ENCODE results near the gene ZFYVE21. TPM values are rescaled to one million over a fixed set of nuclear protein-coding genes. Genes with fewer than 3 reads are reported as not detected.

ZFYVE21 gene
- polyA plus RNA-seq, 2 of the 4 experiments (the other 2 are of a cell fraction) = 28.7 to 33.0 TPM

DNA sequence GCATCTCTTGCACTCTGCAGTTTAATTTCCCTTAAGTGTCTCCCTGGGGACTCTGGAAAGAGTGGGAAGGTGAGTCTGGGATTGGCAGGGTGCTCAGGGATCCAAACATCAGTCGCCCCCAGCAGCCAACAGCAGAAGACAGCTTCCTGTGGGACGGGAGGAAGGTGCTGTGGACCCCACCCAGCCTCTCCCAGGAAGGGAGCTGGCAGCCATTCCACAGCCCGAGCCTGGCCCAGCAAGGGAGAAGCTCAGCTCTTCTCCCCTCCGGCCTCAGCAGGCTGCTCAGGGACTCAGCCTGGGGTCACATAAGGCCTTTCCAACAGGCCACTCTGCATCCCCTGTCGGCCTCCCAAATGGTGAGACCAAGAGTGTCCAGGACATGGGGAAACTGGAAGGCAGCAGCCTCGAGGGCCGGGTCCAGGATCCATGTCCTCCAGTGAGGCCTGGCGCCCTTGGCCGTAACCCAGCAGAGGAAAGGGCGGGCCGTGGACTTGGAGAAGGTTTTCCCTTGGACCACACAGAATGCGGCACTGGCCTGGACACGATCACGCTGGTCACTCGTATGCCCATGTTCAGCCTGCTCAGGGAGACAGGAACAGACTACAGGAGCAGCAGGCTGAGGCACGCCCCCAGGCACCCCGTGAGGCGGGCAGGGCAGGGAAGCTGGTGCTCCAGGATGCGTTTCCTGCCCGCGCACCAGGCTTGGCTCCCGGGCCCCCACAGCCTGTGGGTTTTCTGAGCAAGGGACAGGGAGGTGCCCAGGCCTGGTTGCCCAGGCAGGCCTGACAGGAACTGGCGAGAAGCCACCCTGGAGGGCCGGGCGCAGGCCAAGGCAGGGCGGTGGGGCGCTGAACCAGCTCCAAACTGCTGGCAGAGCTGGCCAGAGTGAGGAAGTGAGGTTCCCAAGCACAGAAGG lies 3.8 kb upstream of the ZFYVE21 start:
- Histone ChIP-seq H3K9me3 (no peaks in the 10 kb centered on the region), H3K4me3 (no peak overlapping the region), H3K4me1 (peaks cover 15% of the 10 kb centered on the region; the same call in 2 of the 3 replicates), H3K4me2 (no peak overlapping the region), H3K27ac (peak overlapping the region in 1 of 2 experiments; percentile 18; a peak in 1 of 6 replicates)
- 88% methylated on average over 26 of the region's 27 CpGs for WGBS (ENCODE audit: missing lambda C conversion rate)
- CTCF ChIA-PET = no interaction called here
- FAIRE-seq (no peak), DNase-seq (ENCODE audit: low read depth in 1 of 2, low spot score in 1 of 2) (no peak), ATAC-seq (no peak)
- POLR2A ChIA-PET = no interaction called here
- TF ChIP-seq RFX5 (IDR thresholded peaks at IDR 0.05) (no peak), POLR2A (IDR thresholded peaks at IDR 0.05; ENCODE audit: low read length) (no peak), EHMT2 (IDR thresholded peaks at IDR 0.05; ENCODE audit: low read depth) (no peak), FOSB (CRISPR knock-in tag; IDR thresholded peaks at IDR 0.05) (no peak), HOXB13 (CRISPR knock-in tag; IDR thresholded peaks at IDR 0.05; ENCODE audit: low read depth) (no peak)

DNA sequence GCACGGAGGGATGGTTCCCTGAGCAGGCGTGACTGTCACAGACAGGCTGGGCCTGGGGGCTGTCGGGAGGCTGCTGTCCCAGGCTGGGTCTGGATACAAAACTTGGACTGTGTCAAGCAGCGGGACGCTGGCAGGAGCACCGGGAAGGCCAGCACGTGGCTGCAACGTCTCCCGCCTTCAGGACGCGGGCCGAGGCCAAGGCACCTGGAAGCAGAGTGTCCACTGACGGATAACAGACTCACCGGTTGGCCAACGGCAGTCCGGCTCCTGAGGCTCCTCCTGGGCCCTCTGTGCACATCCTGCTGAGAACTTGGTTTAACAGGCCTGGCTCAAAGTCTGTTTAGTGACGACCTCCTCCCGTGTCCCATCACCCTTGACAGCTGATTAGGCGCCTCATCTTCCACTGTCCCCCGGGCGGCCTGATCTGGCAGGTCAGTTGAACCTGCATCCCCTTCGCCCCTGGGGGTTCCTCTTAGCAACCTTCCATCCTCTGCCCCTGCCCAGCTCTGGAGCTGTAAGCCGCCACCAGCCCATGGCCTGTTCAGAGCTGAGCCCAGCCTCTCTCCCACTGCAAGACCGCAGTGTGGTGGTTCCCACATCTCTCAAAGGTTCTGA lies 2.9 kb upstream of the ZFYVE21 start:
- CTCF ChIA-PET = interaction anchor here (1.0 to 2.0 kb wide), 2 partner anchors 8 to 24 kb away, joined by 3 to 5 read pairs; no protein-coding TSS in a partner anchor

DNA sequence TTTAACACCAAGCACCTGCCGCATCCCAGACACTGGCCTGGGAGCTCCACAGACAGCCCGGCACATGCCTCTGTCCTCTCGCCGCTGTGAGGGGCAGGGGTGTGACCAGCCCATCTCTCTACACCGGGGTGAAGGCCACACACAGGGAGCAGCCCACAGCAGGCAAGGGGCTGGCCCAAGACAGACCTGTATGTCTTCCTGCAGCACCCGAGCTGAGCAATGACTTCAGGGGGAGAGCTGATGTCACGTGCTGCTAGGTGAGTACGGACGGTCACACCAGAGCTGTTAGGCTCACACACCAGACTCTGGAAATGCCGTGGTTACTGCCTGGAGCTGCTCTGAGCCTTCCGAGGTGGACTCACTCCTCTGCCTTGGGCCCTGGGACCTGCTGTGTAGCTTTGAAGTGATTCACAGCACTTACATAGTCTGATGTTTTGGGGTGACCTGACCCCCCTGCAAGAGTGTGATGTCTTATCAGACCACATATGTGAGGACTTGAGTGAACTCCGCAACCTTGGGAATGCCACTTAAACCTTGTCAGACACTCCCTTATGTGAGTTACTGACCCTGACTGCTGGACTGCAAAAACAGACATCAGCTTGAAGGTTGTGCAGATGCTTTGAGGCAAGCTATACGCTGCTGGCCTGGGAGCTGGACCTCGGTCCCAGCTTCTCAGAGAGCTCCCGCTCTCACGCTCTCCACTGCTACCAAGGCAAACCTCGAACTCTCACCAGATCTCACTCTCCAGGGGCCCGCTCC lies 2.1 kb upstream of the ZFYVE21 start:
- WGBS (ENCODE audit: missing lambda C conversion rate) = 91% methylated on average over 18 of the region's 18 CpGs
- Histone ChIP-seq H3K9me3 (no peaks in the 10 kb centered on the region), H3K27ac (peak overlapping the region in 1 of 2 experiments; percentile 93; a peak in 2 of 6 replicates), H3K4me3 (no peak overlapping the region), H3K4me1 (peaks cover 19% of the 10 kb centered on the region; the same call in 2 of the 3 replicates), H3K4me2 (peak overlapping the region; percentile 84)
- DNase-seq (ENCODE audit: low read depth in 1 of 2, low spot score in 1 of 2) (no peak), ATAC-seq (no peak), FAIRE-seq (no peak)
- POLR2A ChIA-PET = interaction anchor here (0.7 kb wide), 1 partner anchor 84 kb away, joined by 3 read pairs; the partner anchor contains the start of gene KLC1
- CTCF ChIA-PET = interaction anchor here (0.9 to 2.0 kb wide), 3 partner anchors 8 to 224 kb away, joined by 3 to 5 read pairs (median 3); no protein-coding TSS in a partner anchor
- no peak for TF ChIP-seq HDAC2 (IDR thresholded peaks at IDR 0.05)
- no peak for TF ChIP-seq MYC (IDR thresholded peaks at IDR 0.05; ENCODE audit: borderline replicate concordance, low read length)
- TF ChIP-seq, protein P1, sequence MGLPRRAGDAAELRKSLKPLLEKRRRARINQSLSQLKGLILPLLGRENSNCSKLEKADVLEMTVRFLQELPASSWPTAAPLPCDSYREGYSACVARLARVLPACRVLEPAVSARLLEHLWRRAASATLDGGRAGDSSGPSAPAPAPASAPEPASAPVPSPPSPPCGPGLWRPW (IDR thresholded peaks at IDR 0.05) = no peak
- 0 out of 2 replicates have a peak, but pooled peaks have one; percentile 53 for TF ChIP-seq POLR2AphosphoS2 (conservative IDR thresholded peaks at IDR 0.05; ENCODE audit: low read length)

More for the DNA sequence above, 2.9 kb upstream of the ZFYVE21 start:
- Histone ChIP-seq H3K4me1 (peaks cover 19% of the 10 kb centered on the region; the same call in 2 of the 3 replicates), H3K27ac (no peak overlapping the region), H3K4me3 (no peak overlapping the region), H3K4me2 (no peak overlapping the region), H3K9me3 (no peaks in the 10 kb centered on the region)
- FAIRE-seq = no peak
- WGBS (ENCODE audit: missing lambda C conversion rate) = 91% methylated on average over 23 of the region's 24 CpGs
- DNase-seq (ENCODE audit: low read depth in 1 of 2, low spot score in 1 of 2) = no peak
- no peak for ATAC-seq
- no peak for TF ChIP-seq NFE2L2 (conservative IDR thresholded peaks at IDR 0.05; ENCODE audit: low read length)
- TF ChIP-seq HOXA7 (CRISPR knock-in tag; IDR thresholded peaks at IDR 0.05) = no peak
- TF ChIP-seq TFCP2L1 (CRISPR knock-in tag; IDR thresholded peaks at IDR 0.05) = no peak
- TF ChIP-seq CEBPB (IDR thresholded peaks at IDR 0.05) = no peak
- no peak for TF ChIP-seq FOSL2 (IDR thresholded peaks at IDR 0.05)
- TF ChIP-seq FOSL2 (CRISPR knock-in tag; IDR thresholded peaks at IDR 0.05) = no peak
- TF ChIP-seq RAD21 (conservative IDR thresholded peaks at IDR 0.05 in 1 of 2, IDR thresholded peaks at IDR 0.05 in 1 of 2) = no peak
- TF ChIP-seq SMC3 (IDR thresholded peaks at IDR 0.05) = no peak
- no peak for TF ChIP-seq CBX2 (IDR thresholded peaks at IDR 0.05; ENCODE audit: borderline replicate concordance, low read depth)
- no peak for TF ChIP-seq MYC (IDR thresholded peaks at IDR 0.05; ENCODE audit: borderline replicate concordance, low read length)
- no peak for TF ChIP-seq BHLHE40 (IDR thresholded peaks at IDR 0.05; ENCODE audit: low read depth, low read length)
- no peak for TF ChIP-seq PHF8 (IDR thresholded peaks at IDR 0.05; ENCODE audit: borderline replicate concordance, low read depth)
- TF ChIP-seq, protein P2, sequence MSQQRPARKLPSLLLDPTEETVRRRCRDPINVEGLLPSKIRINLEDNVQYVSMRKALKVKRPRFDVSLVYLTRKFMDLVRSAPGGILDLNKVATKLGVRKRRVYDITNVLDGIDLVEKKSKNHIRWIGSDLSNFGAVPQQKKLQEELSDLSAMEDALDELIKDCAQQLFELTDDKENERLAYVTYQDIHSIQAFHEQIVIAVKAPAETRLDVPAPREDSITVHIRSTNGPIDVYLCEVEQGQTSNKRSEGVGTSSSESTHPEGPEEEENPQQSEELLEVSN (IDR thresholded peaks at IDR 0.05; ENCODE audit: borderline replicate concordance, low read depth) = no peak
- no peak for TF ChIP-seq NPAS2 (CRISPR knock-in tag; IDR thresholded peaks at IDR 0.05; ENCODE audit: borderline replicate concordance)
- TF ChIP-seq HOXB5 (CRISPR knock-in tag; IDR thresholded peaks at IDR 0.05) = no peak
- TF ChIP-seq CHD2 (IDR thresholded peaks at IDR 0.05; ENCODE audit: low read length, partially characterized antibody) = no peak
- TF ChIP-seq, protein P3, sequence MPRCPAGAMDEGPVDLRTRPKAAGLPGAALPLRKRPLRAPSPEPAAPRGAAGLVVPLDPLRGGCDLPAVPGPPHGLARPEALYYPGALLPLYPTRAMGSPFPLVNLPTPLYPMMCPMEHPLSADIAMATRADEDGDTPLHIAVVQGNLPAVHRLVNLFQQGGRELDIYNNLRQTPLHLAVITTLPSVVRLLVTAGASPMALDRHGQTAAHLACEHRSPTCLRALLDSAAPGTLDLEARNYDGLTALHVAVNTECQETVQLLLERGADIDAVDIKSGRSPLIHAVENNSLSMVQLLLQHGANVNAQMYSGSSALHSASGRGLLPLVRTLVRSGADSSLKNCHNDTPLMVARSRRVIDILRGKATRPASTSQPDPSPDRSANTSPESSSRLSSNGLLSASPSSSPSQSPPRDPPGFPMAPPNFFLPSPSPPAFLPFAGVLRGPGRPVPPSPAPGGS (IDR thresholded peaks at IDR 0.05) = no peak
- TF ChIP-seq RNF2 (IDR thresholded peaks at IDR 0.05; ENCODE audit: borderline replicate concordance, low read depth) = no peak
- TF ChIP-seq, protein P4, sequence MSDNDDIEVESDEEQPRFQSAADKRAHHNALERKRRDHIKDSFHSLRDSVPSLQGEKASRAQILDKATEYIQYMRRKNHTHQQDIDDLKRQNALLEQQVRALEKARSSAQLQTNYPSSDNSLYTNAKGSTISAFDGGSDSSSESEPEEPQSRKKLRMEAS (IDR thresholded peaks at IDR 0.05) = no peak
- no peak for TF ChIP-seq ESRRA (IDR thresholded peaks at IDR 0.05; ENCODE audit: borderline replicate concordance, low read length)
- POLR2A ChIA-PET = no interaction called here

Measured in A549 (cell line).